MM.1S (cell line): ENCODE measurements around the gene TYW1B.
"Not testable (repeated sequence)": the region's sequence is repeated elsewhere in the genome, so short reads cannot be mapped to it uniquely, and the experiment has no call there.

Source experiments
- DNase-seq: peaks from one replicate; pipeline ENCODE4 v3.0.0-alpha.2; 2015
- H2AFZ ChIP-seq: fragments of 300-600 bp; sonication (generic); 2 replicates; pipeline ENCODE4 v1.6.0; 2016; ENCODE audit warnings: antibody characterized with exemption, low read length
- H3F3A ChIP-seq: fragments of 300-600 bp; sonication (generic); 2 replicates; pipeline ENCODE4 v1.6.1; 2016; ENCODE audit warnings: mild to moderate bottlenecking, antibody characterized with exemption, low read length, moderate library complexity, mixed read lengths; ENCODE audit not compliant: insufficient read depth
- H3K27ac ChIP-seq: fragments of 300-600 bp; sonication (generic); 2 replicates; pipeline ENCODE4 v1.5.1; 2016; ENCODE audit warnings: mild to moderate bottlenecking, low read length
- H3K27me3 ChIP-seq: fragments of 300-600 bp; sonication (generic); replicated peaks from 2 replicates; pipeline ENCODE4 v1.6.0; 2016; ENCODE audit warnings: low read length; ENCODE audit not compliant: insufficient read depth
- H3K36me3 ChIP-seq: fragments of 300-600 bp; sonication (generic); replicated peaks from 2 replicates; pipeline ENCODE4 v1.6.1; 2016; ENCODE audit warnings: mild to moderate bottlenecking, low read length, mixed read lengths; ENCODE audit not compliant: insufficient read depth
- H3K4me1 ChIP-seq: fragments of 300-600 bp; sonication (generic); 2 replicates; pipeline ENCODE4 v1.6.1; 2016; ENCODE audit warnings: low read length, mixed read lengths
- H3K4me2 ChIP-seq: fragments of 300-600 bp; sonication (generic); 2 replicates; pipeline ENCODE4 v1.6.0; 2016; ENCODE audit warnings: low read depth, low read length
- H3K4me3 ChIP-seq: fragments of 300-600 bp; sonication (generic); 2 replicates; pipeline ENCODE4 v1.5.1; 2016; ENCODE audit warnings: low read length, mixed read lengths
- H3K79me2 ChIP-seq: fragments of 300-600 bp; sonication (generic); 2 replicates; pipeline ENCODE4 v1.6.1; 2016; ENCODE audit warnings: mixed run types, low read length, mixed read lengths
- H3K9ac ChIP-seq: fragments of 300-600 bp; sonication (generic); 2 replicates; pipeline ENCODE4 v1.6.1; 2016; ENCODE audit warnings: low read length, mixed read lengths
- H3K9me2 ChIP-seq: fragments of 300-600 bp; sonication (generic); replicated peaks from 2 replicates; pipeline ENCODE4 v1.6.1; 2016; ENCODE audit warnings: mild to moderate bottlenecking, low read length, mixed read lengths; ENCODE audit not compliant: insufficient read depth
- H3K9me3 ChIP-seq: fragments of 300-600 bp; sonication (generic); replicated peaks from 2 replicates; pipeline ENCODE4 v1.6.1; 2016; ENCODE audit warnings: mild to moderate bottlenecking, low read length, mixed read lengths; ENCODE audit not compliant: insufficient read depth
- H4K20me1 ChIP-seq: fragments of 300-600 bp; sonication (generic); 2 replicates; pipeline ENCODE4 v1.6.1; 2016; ENCODE audit warnings: mild to moderate bottlenecking, low read length, moderate library complexity, mixed read lengths; ENCODE audit not compliant: insufficient read depth

The TYW1B gene

GRCh38 chr7:72827839-72828591 is at the start of gene TYW1B:
TYW1B (minus strand) TSS chr7:72828200; CDS start chr7:72828075, 125 bp downstream.
- Histone ChIP-seq H3K27ac (peak within 1 kb of the TSS; percentile 40; the same call in 1 of the 2 replicates), H3K4me3 (peak within 1 kb of the TSS; percentile 69), H3K9ac (peak within 1 kb of the TSS; percentile 64; the same call in 1 of the 2 replicates), H3K79me2 (peaks cover 44% of the 10 kb centered on the region), H2AFZ (peak within 1 kb of the TSS; percentile 72), H3K4me2 (peak within 1 kb of the TSS; percentile 70; the same call in 1 of the 2 replicates)
- not testable (repeated sequence) for H3K9me3 ChIP-seq, H4K20me1 ChIP-seq, H3K27me3 ChIP-seq, H3K4me1 ChIP-seq, H3K9me2 ChIP-seq, H3F3A ChIP-seq, H3K36me3 ChIP-seq
- DNase-seq, result peak; percentile 97

GRCh38 chr7:72867591-72867990 is 39.6 kb upstream of the TYW1B start:
- H3K4me3 ChIP-seq, DNase-seq, H2AFZ ChIP-seq, H3K36me3 ChIP-seq, H4K20me1 ChIP-seq, H3K27ac ChIP-seq, H3K9me3 ChIP-seq, H3K4me2 ChIP-seq, H3F3A ChIP-seq, H3K9me2 ChIP-seq, H3K4me1 ChIP-seq, H3K79me2 ChIP-seq, H3K27me3 ChIP-seq, H3K9ac ChIP-seq: not testable (repeated sequence)

- not testable (repeated sequence) for DNase-seq, H3K9me2 ChIP-seq, H3F3A ChIP-seq, H3K9ac ChIP-seq, H3K9me3 ChIP-seq, H3K27me3 ChIP-seq, H3K27ac ChIP-seq, H3K4me1 ChIP-seq, H3K4me2 ChIP-seq, H3K36me3 ChIP-seq, H3K4me3 ChIP-seq, H3K79me2 ChIP-seq, H2AFZ ChIP-seq, H4K20me1 ChIP-seq
These were observed 30.9 kb upstream of the TYW1B start for GRCh38 chr7:72858846-72859400.

GRCh38 chr7:72857925-72858324 is 29.9 kb upstream of the TYW1B start:
- H3K4me2 ChIP-seq, H3K27ac ChIP-seq, H3K27me3 ChIP-seq, H4K20me1 ChIP-seq, H3K4me1 ChIP-seq, H3K9ac ChIP-seq, DNase-seq, H3K79me2 ChIP-seq, H3K9me3 ChIP-seq, H3K4me3 ChIP-seq, H2AFZ ChIP-seq, H3F3A ChIP-seq, H3K36me3 ChIP-seq, H3K9me2 ChIP-seq: not testable (repeated sequence)

- not testable (repeated sequence) for DNase-seq, H3K27ac ChIP-seq, H2AFZ ChIP-seq, H3K4me1 ChIP-seq, H3K4me2 ChIP-seq, H4K20me1 ChIP-seq, H3K9me3 ChIP-seq, H3K27me3 ChIP-seq, H3K36me3 ChIP-seq, H3F3A ChIP-seq, H3K79me2 ChIP-seq, H3K9ac ChIP-seq, H3K4me3 ChIP-seq, H3K9me2 ChIP-seq
These were observed 27.3 kb upstream of the TYW1B start for GRCh38 chr7:72855261-72855660.

GRCh38 chr7:72852937-72853336 is 24.9 kb upstream of the TYW1B start:
- H2AFZ ChIP-seq, result not testable (repeated sequence)

GRCh38 chr7:72850746-72851145 is 22.7 kb upstream of the TYW1B start:
- H4K20me1 ChIP-seq, H3K9ac ChIP-seq, H3K9me3 ChIP-seq, H3K79me2 ChIP-seq, H3K36me3 ChIP-seq, H3K4me2 ChIP-seq, H3K27me3 ChIP-seq, H3K9me2 ChIP-seq, DNase-seq, H3K4me1 ChIP-seq, H3F3A ChIP-seq, H3K27ac ChIP-seq, H3K4me3 ChIP-seq, H2AFZ ChIP-seq: not testable (repeated sequence)

More at GRCh38 chr7:72852937-72853336, 24.9 kb upstream of the TYW1B start:
- not testable (repeated sequence) for H3K4me2 ChIP-seq, H3K9me2 ChIP-seq, H3K4me3 ChIP-seq, H3K79me2 ChIP-seq, DNase-seq, H3K27ac ChIP-seq, H3F3A ChIP-seq, H3K36me3 ChIP-seq, H4K20me1 ChIP-seq, H3K4me1 ChIP-seq, H3K9me3 ChIP-seq, H3K9ac ChIP-seq, H3K27me3 ChIP-seq

GRCh38 chr7:72844146-72844545 is 16.1 kb upstream of the TYW1B start:
- H3K4me3 ChIP-seq, H3K9me2 ChIP-seq, H4K20me1 ChIP-seq, H3K9me3 ChIP-seq, H3K9ac ChIP-seq, DNase-seq, H3F3A ChIP-seq, H2AFZ ChIP-seq, H3K27ac ChIP-seq, H3K27me3 ChIP-seq, H3K4me2 ChIP-seq, H3K36me3 ChIP-seq, H3K79me2 ChIP-seq, H3K4me1 ChIP-seq: not testable (repeated sequence)
